ENCODE results near the gene ATL3. TPM values are rescaled to one million over a fixed set of nuclear protein-coding genes. Genes with fewer than 3 reads are reported as not detected.

The ATL3 gene
- total RNA-seq, 1 experiment from 2014 or later: 63.9 TPM

DNA sequence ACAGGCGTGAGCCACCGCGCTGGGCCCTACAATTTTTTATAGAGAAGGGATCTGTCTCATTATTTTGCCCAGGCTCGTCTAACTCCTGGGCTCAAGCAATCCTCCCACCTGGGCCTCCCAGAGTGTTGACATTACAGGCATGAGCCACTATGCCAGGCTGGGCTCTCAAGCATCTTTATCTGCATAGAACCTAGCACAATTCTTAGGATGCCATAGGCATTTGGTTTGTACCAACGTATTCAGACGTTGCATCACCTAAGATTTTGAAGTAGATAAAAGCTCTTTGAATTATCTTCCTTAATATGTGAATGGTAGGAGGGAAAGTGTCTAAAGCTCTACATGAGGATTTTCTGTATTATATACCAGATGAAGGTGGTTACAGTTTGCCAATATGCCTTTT is 40.7 kb upstream of the ATL3 start:
- DNase-seq (ENCODE audit: low spot score): no peak
- ChIA-PET POLR2A (ENCODE audit: low non-redundant PET) (no interaction called here), CTCF (no interaction called here)
- Histone ChIP-seq H3K4me3 (ENCODE audit: low read depth, low read length, poor library complexity, severe bottlenecking) (no peak overlapping the region), H3K27me3 (replicated peaks; ENCODE audit: insufficient read depth, low read depth, low read length, poor library complexity) (no peaks in the 10 kb centered on the region), H3K27ac (ENCODE audit: low read depth, low read length, poor library complexity, severe bottlenecking) (no peak overlapping the region), H3K36me3 (ENCODE audit: insufficient read depth, low read length, poor library complexity, severe bottlenecking) (peaks cover 10% of the 10 kb centered on the region), H3K9me3 (ENCODE audit: low read depth, low read length, poor library complexity, severe bottlenecking) (no peaks in the 10 kb centered on the region), H3K4me1 (ENCODE audit: insufficient read depth, low read length, poor library complexity, severe bottlenecking) (peaks cover 21% of the 10 kb centered on the region)
- no peak for TF ChIP-seq EZH2 (IDR thresholded peaks at IDR 0.05; ENCODE audit: borderline replicate concordance, low read depth, low read length, poor library complexity, severe bottlenecking)
- TF ChIP-seq, protein P1, sequence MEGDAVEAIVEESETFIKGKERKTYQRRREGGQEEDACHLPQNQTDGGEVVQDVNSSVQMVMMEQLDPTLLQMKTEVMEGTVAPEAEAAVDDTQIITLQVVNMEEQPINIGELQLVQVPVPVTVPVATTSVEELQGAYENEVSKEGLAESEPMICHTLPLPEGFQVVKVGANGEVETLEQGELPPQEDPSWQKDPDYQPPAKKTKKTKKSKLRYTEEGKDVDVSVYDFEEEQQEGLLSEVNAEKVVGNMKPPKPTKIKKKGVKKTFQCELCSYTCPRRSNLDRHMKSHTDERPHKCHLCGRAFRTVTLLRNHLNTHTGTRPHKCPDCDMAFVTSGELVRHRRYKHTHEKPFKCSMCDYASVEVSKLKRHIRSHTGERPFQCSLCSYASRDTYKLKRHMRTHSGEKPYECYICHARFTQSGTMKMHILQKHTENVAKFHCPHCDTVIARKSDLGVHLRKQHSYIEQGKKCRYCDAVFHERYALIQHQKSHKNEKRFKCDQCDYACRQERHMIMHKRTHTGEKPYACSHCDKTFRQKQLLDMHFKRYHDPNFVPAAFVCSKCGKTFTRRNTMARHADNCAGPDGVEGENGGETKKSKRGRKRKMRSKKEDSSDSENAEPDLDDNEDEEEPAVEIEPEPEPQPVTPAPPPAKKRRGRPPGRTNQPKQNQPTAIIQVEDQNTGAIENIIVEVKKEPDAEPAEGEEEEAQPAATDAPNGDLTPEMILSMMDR (conservative IDR thresholded peaks at IDR 0.05; ENCODE audit: low read depth, low read length): no peak
- no TSS peak for BruUV-seq (replicated peaks)
- intact Hi-C loops (cut with micrococcal nuclease; ENCODE audit: unreplicated experiment): no loop called here

GRCh38 chr11:63710476-63711217 is 39.5 kb upstream of the ATL3 start:
- intact Hi-C loops (cut with micrococcal nuclease; ENCODE audit: unreplicated experiment): no loop called here
- Histone ChIP-seq H3K9me3 (ENCODE audit: low read depth, low read length, poor library complexity, severe bottlenecking) (no peaks in the 10 kb centered on the region), H3K4me3 (ENCODE audit: low read depth, low read length, poor library complexity, severe bottlenecking) (no peak overlapping the region), H3K4me1 (ENCODE audit: insufficient read depth, low read length, poor library complexity, severe bottlenecking) (peaks cover 21% of the 10 kb centered on the region), H3K27ac (ENCODE audit: low read depth, low read length, poor library complexity, severe bottlenecking) (no peak overlapping the region), H3K36me3 (ENCODE audit: insufficient read depth, low read length, poor library complexity, severe bottlenecking) (peaks cover 7% of the 10 kb centered on the region), H3K27me3 (replicated peaks; ENCODE audit: insufficient read depth, low read depth, low read length, poor library complexity) (no peaks in the 10 kb centered on the region)
- BruUV-seq (replicated peaks): no TSS peak
- DNase-seq (ENCODE audit: low spot score): peak; percentile 37
- ChIA-PET POLR2A (ENCODE audit: low non-redundant PET) (no interaction called here), CTCF (no interaction called here)
- TF ChIP-seq, protein P1 (conservative IDR thresholded peaks at IDR 0.05; ENCODE audit: low read depth, low read length): 0 out of 2 replicates have a peak, but pooled peaks have one; percentile 15
- no peak for TF ChIP-seq EZH2 (IDR thresholded peaks at IDR 0.05; ENCODE audit: borderline replicate concordance, low read depth, low read length, poor library complexity, severe bottlenecking)

- POLR2A ChIA-PET (ENCODE audit: low non-redundant PET): no interaction called here
- TF ChIP-seq EZH2 (IDR thresholded peaks at IDR 0.05; ENCODE audit: borderline replicate concordance, low read depth, low read length, poor library complexity, severe bottlenecking): no peak
- TF ChIP-seq, protein P1 (conservative IDR thresholded peaks at IDR 0.05; ENCODE audit: low read depth, low read length): no peak
- Histone ChIP-seq H3K36me3 (ENCODE audit: insufficient read depth, low read length, poor library complexity, severe bottlenecking) (peaks cover 7% of the 10 kb centered on the region), H3K4me3 (ENCODE audit: low read depth, low read length, poor library complexity, severe bottlenecking) (no peak overlapping the region), H3K9me3 (ENCODE audit: low read depth, low read length, poor library complexity, severe bottlenecking) (no peaks in the 10 kb centered on the region), H3K27ac (ENCODE audit: low read depth, low read length, poor library complexity, severe bottlenecking) (no peak overlapping the region), H3K27me3 (replicated peaks; ENCODE audit: insufficient read depth, low read depth, low read length, poor library complexity) (no peaks in the 10 kb centered on the region), H3K4me1 (ENCODE audit: insufficient read depth, low read length, poor library complexity, severe bottlenecking) (peaks cover 21% of the 10 kb centered on the region)
- intact Hi-C loops (cut with micrococcal nuclease; ENCODE audit: unreplicated experiment): no loop called here
- BruUV-seq (replicated peaks): no TSS peak
- CTCF ChIA-PET: no interaction called here
- DNase-seq (ENCODE audit: low spot score): no peak
Observed at GRCh38 chr11:63709336-63709884, 38.2 kb upstream of the ATL3 start.
